Body of pancreas (tissue), 4 donors: ENCODE data around the gene NOBOX. TPM values are rescaled to one million over a fixed set of nuclear protein-coding genes. Genes with fewer than 3 reads are reported as not detected.

Experiments used
- ATAC-seq: fragments of 150-250 bp; one replicate; pipeline ENCODE4 v1.9.1; 2016
- DNase-seq, 4 donors: peaks; one replicate each; pipeline ENCODE4 v3.0.0-alpha.2; 2019
- H3K27ac ChIP-seq, 4 donors: fragments of 200-600 bp; sonication (generic); 1 replicate in 3 of 4; 2 replicates in 1 of 4; pipeline versions ENCODE4 v1.5.1 to v1.6.1; 2016 to 2019; ENCODE audit warnings: mild to moderate bottlenecking in 1 of 4, mixed read lengths in 1 of 4, moderate library complexity in 1 of 4
- H3K27me3 ChIP-seq, 2 donors: fragments of 200-600 bp; sonication (generic); one replicate each; pipeline ENCODE4 v1.6.0; 2016; ENCODE audit warnings: mild to moderate bottlenecking in 1 of 2
- H3K36me3 ChIP-seq, 2 donors: fragments of 200-600 bp; sonication (generic); replicated peaks in 1 of 2; 2 replicates each; pipeline ENCODE4 v1.5.1; 2016; ENCODE audit warnings: low read depth in 2 of 2; ENCODE audit not compliant: insufficient read depth in 1 of 2
- H3K4me1 ChIP-seq: fragments of 200-600 bp; sonication (generic); one replicate; pipeline ENCODE4 v1.6.0; 2016
- H3K4me3 ChIP-seq, 2 donors: fragments of 200-600 bp; sonication (generic); 1 replicate in 1 of 2; 2 replicates in 1 of 2; pipeline ENCODE4 v1.5.1; 2016 to 2019
- H3K9me3 ChIP-seq, 3 donors: fragments of 200-600 bp; sonication (generic); 1 replicate in 2 of 3; 2 replicates in 1 of 3; pipeline ENCODE4 v1.5.1; 2016
- POLR2A ChIP-seq, 3 donors: fragments of 450-650 bp; IDR thresholded peaks; one replicate each; pipeline ENCODE4 v1.6.1; 2016; ENCODE audit warnings: antibody characterized with exemption in 3 of 3, mild to moderate bottlenecking in 2 of 3
- WGBS, 2 donors: methylation state at CpG; one replicate each; pipeline ENCODE4 v1.1.5; 2017; 5-methylcytosine and 5-hydroxymethylcytosine counted together
- intact Hi-C: fragments of 100-400 bp; cut with DNase I; formaldehyde crosslinking; loops from one replicate; pipeline ENCODE4 v1.15.1; 2023
- total RNA-seq, 2 donors: library from RNA; depleted of rRNA; stranded (reverse); fragments of >200 nt; gene quantifications; one replicate each; pipeline ENCODE4 v1.1.0, GENCODE V29; 2016
- TF ChIP-seq, protein P1 (sequence below), 7 experiments: fragments of 450-650 bp in 4 of 7; fragments of 200-600 bp in 3 of 7; sonication (generic) in 3 of 7; IDR thresholded peaks; one replicate each; pipeline ENCODE4 v1.5.1; 2016 to 2019; ENCODE audit warnings: antibody characterized with exemption in 7 of 7

NOBOX gene
- total RNA-seq, 2 donors from 2014 or later: not detected

DNA sequence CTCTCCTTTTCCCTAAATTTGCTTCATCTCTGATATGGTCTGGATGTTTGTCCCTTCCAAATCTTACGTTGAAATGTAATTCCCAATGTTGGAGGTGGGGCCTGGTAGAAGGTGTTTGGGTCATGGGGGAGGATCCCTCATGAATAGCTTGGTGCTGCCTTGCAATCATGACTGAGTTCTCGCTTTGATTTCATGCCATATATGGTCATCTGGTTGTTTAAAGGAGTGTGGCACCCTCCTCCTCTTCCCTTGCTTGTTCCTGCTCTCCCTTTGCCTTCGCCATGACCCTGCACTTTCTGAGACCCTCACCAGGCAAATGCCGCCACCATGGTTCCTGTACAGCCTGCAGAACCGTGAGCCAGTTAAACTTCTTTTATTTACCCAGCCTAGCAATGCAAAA, 14.5 kb downstream of the NOBOX start:
- Histone ChIP-seq H3K27me3 (no peaks in the 10 kb centered on the region), H3K4me1 (peaks cover 6% of the 10 kb centered on the region), H3K9me3 (no peaks in the 10 kb centered on the region), H3K27ac (no peak overlapping the region), H3K4me3 (no peak overlapping the region), H3K36me3 (no peaks in the 10 kb centered on the region)
- DNase-seq (no peak), ATAC-seq (no peak)
- no peak for TF ChIP-seq POLR2A (IDR thresholded peaks at IDR 0.05)
- TF ChIP-seq, protein P1, sequence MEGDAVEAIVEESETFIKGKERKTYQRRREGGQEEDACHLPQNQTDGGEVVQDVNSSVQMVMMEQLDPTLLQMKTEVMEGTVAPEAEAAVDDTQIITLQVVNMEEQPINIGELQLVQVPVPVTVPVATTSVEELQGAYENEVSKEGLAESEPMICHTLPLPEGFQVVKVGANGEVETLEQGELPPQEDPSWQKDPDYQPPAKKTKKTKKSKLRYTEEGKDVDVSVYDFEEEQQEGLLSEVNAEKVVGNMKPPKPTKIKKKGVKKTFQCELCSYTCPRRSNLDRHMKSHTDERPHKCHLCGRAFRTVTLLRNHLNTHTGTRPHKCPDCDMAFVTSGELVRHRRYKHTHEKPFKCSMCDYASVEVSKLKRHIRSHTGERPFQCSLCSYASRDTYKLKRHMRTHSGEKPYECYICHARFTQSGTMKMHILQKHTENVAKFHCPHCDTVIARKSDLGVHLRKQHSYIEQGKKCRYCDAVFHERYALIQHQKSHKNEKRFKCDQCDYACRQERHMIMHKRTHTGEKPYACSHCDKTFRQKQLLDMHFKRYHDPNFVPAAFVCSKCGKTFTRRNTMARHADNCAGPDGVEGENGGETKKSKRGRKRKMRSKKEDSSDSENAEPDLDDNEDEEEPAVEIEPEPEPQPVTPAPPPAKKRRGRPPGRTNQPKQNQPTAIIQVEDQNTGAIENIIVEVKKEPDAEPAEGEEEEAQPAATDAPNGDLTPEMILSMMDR (IDR thresholded peaks at IDR 0.05): no peak
- intact Hi-C loops: no loop called here
- WGBS, 2 donors: 69 to 70% methylated on average over 5 of the region's 5 CpGs

DNA sequence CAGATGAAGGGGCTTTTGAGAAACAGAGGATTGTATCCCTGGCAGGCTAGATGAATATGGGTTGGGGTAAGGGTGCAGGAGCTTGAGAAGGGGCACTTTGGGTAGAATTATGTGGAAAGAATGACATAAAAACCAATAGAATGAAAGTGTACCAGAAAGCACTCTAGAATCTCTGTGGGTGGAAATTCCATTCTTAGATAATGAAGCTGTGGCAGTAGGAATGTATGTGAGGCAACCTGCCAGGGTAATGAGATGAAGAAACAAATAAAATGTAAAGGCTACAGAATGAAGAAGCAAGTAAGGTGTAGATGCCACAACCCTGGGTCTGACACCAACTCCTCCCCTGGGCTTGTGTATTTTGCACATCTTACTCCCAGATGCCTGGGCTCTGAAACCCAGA, 16.8 kb downstream of the NOBOX start:
- ATAC-seq: no peak
- Histone ChIP-seq H3K4me1 (peaks cover 2% of the 10 kb centered on the region), H3K27me3 (no peaks in the 10 kb centered on the region), H3K9me3 (no peaks in the 10 kb centered on the region), H3K27ac (no peak overlapping the region), H3K4me3 (no peak overlapping the region), H3K36me3 (no peaks in the 10 kb centered on the region)
- no peak for DNase-seq
- intact Hi-C loops: no loop called here
- TF ChIP-seq, protein P1 (IDR thresholded peaks at IDR 0.05): no peak
- TF ChIP-seq POLR2A (IDR thresholded peaks at IDR 0.05): no peak

- no peaks in the 10 kb centered on the region for H3K27me3 ChIP-seq
- H3K27ac ChIP-seq: no peak overlapping the region
- intact Hi-C loops: no loop called here
- 54 to 60% methylated on average over 11 to 12 of the region's 12 CpGs for WGBS, 2 donors
- H3K4me1 ChIP-seq: no peaks in the 10 kb centered on the region
- DNase-seq: no peak
- TF ChIP-seq, protein P1 (IDR thresholded peaks at IDR 0.05): no peak
- no peaks in the 10 kb centered on the region for H3K9me3 ChIP-seq
- H3K36me3 ChIP-seq: peaks cover 0 to 5% of the 10 kb centered on the region in 2 donors
- H3K4me3 ChIP-seq: no peak overlapping the region
- ATAC-seq: no peak
Measured at GRCh38 chr7:144384555-144385245, 18.8 kb downstream of the NOBOX start.

GRCh38 chr7:144384071-144384470, 19.4 kb downstream of the NOBOX start:
- Histone ChIP-seq H3K4me1 (no peaks in the 10 kb centered on the region), H3K9me3 (no peaks in the 10 kb centered on the region), H3K27me3 (no peaks in the 10 kb centered on the region), H3K36me3 (peaks cover 0 to 9% of the 10 kb centered on the region in 2 donors), H3K27ac (no peak overlapping the region), H3K4me3 (no peak overlapping the region)
- ATAC-seq: no peak
- DNase-seq: no peak
- 35 to 53% methylated on average over 4 of the region's 4 CpGs for WGBS, 2 donors
- intact Hi-C loops: no loop called here
- TF ChIP-seq, protein P1 (IDR thresholded peaks at IDR 0.05): no peak
- no peak for TF ChIP-seq POLR2A (IDR thresholded peaks at IDR 0.05)

GRCh38 chr7:144379776-144380384, 23.6 kb downstream of the NOBOX start:
- no peaks in the 10 kb centered on the region for H3K9me3 ChIP-seq
- H3K4me1 ChIP-seq: no peaks in the 10 kb centered on the region
- H3K36me3 ChIP-seq: peaks cover 9 to 12% of the 10 kb centered on the region in 2 donors
- no peaks in the 10 kb centered on the region for H3K27me3 ChIP-seq
- TF ChIP-seq POLR2A (IDR thresholded peaks at IDR 0.05): no peak
- TF ChIP-seq, protein P1 (IDR thresholded peaks at IDR 0.05): no peak
- 92 to 94% methylated on average over 10 to 11 of the region's 11 CpGs for WGBS, 2 donors
- intact Hi-C loops: no loop called here
- no peak for DNase-seq
- ATAC-seq: no peak
- no peak overlapping the region for H3K27ac ChIP-seq
- H3K4me3 ChIP-seq: no peak overlapping the region
